ENCODE measurements around the gene RNASE12.

DNA sequence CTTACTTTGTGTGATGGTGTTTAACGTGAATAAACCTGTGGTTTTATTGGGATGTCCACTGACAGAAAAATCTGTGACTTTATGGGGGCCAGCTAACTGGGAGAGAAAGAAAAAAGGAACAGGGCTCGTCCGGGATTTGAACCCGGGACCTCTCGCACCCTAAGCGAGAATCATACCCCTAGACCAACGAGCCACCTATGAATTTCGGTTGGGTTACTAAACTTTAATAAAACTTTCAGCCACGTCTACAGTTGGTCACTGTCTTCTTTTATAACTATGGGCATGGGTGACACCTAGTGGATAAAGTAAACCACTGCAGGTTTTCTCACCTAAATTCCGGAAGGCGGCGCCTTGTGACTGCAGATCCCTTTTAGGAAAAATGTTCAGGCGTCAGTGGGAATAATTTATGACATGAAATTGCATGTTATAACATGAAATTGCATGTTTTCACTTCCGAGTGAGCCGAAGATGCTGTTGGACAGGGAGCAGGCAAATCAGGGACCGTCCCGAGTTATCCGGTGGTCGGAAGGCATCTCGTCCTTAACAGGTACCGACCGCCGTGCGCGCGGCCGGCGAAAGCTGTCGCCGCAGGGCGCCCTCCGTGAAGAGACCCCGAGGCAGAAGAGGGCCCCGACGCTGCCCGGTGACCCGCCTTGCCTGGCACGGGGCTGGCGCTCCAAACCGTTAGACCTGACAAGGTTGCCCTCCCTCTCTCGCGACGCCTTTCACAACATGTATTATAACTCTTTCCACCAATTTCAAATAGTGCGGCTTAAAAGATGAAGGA, 18.2 kb upstream of the RNASE12 start:
- TF ChIP-seq POLR2A (IDR thresholded peaks at IDR 0.05) (no peak), EP300 (IDR thresholded peaks at IDR 0.05) (no peak), POLR2AphosphoS5 (IDR thresholded peaks at IDR 0.05) (no peak)
- TF ChIP-seq, protein P1, sequence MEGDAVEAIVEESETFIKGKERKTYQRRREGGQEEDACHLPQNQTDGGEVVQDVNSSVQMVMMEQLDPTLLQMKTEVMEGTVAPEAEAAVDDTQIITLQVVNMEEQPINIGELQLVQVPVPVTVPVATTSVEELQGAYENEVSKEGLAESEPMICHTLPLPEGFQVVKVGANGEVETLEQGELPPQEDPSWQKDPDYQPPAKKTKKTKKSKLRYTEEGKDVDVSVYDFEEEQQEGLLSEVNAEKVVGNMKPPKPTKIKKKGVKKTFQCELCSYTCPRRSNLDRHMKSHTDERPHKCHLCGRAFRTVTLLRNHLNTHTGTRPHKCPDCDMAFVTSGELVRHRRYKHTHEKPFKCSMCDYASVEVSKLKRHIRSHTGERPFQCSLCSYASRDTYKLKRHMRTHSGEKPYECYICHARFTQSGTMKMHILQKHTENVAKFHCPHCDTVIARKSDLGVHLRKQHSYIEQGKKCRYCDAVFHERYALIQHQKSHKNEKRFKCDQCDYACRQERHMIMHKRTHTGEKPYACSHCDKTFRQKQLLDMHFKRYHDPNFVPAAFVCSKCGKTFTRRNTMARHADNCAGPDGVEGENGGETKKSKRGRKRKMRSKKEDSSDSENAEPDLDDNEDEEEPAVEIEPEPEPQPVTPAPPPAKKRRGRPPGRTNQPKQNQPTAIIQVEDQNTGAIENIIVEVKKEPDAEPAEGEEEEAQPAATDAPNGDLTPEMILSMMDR (IDR thresholded peaks at IDR 0.05): peak; percentile 87 to 97 (median 94)
